HCT116 (cell line): ENCODE results near the gene NXT1.

Experiments
- CTCF ChIP-seq, 3 experiments: fragments of 200-600 bp in 1 of 3; sonication (generic) in 1 of 3; IDR thresholded peaks in 2 of 3; conservative IDR thresholded peaks in 1 of 3; 2 replicates each; pipeline ENCODE4 v1.5.1; 2012 to 2017; ENCODE audit warnings: low read depth in 2 of 3, low read length in 2 of 3, antibody characterized with exemption in 1 of 3, borderline replicate concordance in 1 of 3, control low read depth in 1 of 3, mild to moderate bottlenecking in 1 of 3, mixed read lengths in 1 of 3, mixed run types in 1 of 3, moderate library complexity in 1 of 3; ENCODE audit not compliant: insufficient read depth in 1 of 3
- EGR1 ChIP-seq: IDR thresholded peaks from 2 replicates; pipeline ENCODE4 v1.6.1; 2012; ENCODE audit warnings: low read depth
- ELF1 ChIP-seq: IDR thresholded peaks from 2 replicates; pipeline ENCODE4 v1.6.1; 2012; ENCODE audit warnings: low read depth, borderline replicate concordance
- EZH2 ChIP-seq: fragments of 200-600 bp; sonication (generic); IDR thresholded peaks from 2 replicates; pipeline ENCODE4 v1.6.1; 2017; ENCODE audit warnings: antibody characterized with exemption, mixed run types
- EZH2phosphoT487 ChIP-seq: fragments of 200-600 bp; IDR thresholded peaks from 2 replicates; pipeline ENCODE4 v1.6.1; 2018; ENCODE audit warnings: antibody characterized with exemption, borderline replicate concordance
- JUND ChIP-seq: IDR thresholded peaks from 2 replicates; pipeline ENCODE4 v1.6.1; 2012
- MAX ChIP-seq: IDR thresholded peaks from 2 replicates; pipeline ENCODE4 v1.6.1; 2012
- POLR2A ChIP-seq: IDR thresholded peaks from 2 replicates; pipeline ENCODE4 v1.7.0; 2011; ENCODE audit warnings: borderline replicate concordance; ENCODE audit not compliant: insufficient read depth, insufficient read length; ENCODE audit errors: extremely low read depth
- POLR2AphosphoS5 ChIP-seq: IDR thresholded peaks from 2 replicates; pipeline ENCODE4 v1.6.1; 2011; ENCODE audit warnings: mild to moderate bottlenecking, low read depth, low read length, moderate library complexity
- RAD21 ChIP-seq: IDR thresholded peaks from 2 replicates; pipeline ENCODE4 v1.6.1; 2012; ENCODE audit warnings: low read depth, mild to moderate bottlenecking
- SIN3A ChIP-seq: IDR thresholded peaks from 2 replicates; pipeline ENCODE4 v1.6.1; 2012; ENCODE audit warnings: low read depth
- SP1 ChIP-seq: IDR thresholded peaks from 2 replicates; pipeline ENCODE4 v1.6.1; 2012; ENCODE audit warnings: low read depth
- TCF7L2 ChIP-seq: IDR thresholded peaks from 2 replicates; pipeline ENCODE4 v1.7.0; 2011; ENCODE audit warnings: borderline replicate concordance, inconsistent platforms; ENCODE audit not compliant: insufficient read depth, insufficient read length; ENCODE audit errors: extremely low read depth
- ZNF274 ChIP-seq: fragments of 200-500 bp; sonication (Bioruptor generic); IDR thresholded peaks from 2 replicates; pipeline ENCODE4 v1.6.1; 2014; ENCODE audit warnings: mild to moderate bottlenecking, low read depth, low read length, inconsistent platforms

GRCh38 chr20:23302801-23303200 is 47.8 kb upstream of the NXT1 start:
- TF ChIP-seq ELF1: no peak
- no peak for TF ChIP-seq EZH2
- TF ChIP-seq CTCF (IDR thresholded peaks at IDR 0.05 in 2 of 3, conservative IDR thresholded peaks at IDR 0.05 in 1 of 3; ENCODE audit: borderline replicate concordance in 1 of 3, insufficient read depth in 1 of 3, low read depth in 2 of 3, low read length in 2 of 3): no peak
- TF ChIP-seq RAD21: no peak
- no peak for TF ChIP-seq EGR1
- TF ChIP-seq JUND: no peak
- no peak for TF ChIP-seq SIN3A
- no peak for TF ChIP-seq EZH2phosphoT487
- TF ChIP-seq POLR2AphosphoS5: no peak
- TF ChIP-seq ZNF274: no peak
- TF ChIP-seq POLR2A: no peak
- TF ChIP-seq MAX: no peak
- no peak for TF ChIP-seq SP1
- TF ChIP-seq TCF7L2: no peak
